WTC11 (cell line): Measurements from ENCODE around the gene C12orf43. TPM values are rescaled to one million over a fixed set of nuclear protein-coding genes. Genes with fewer than 3 reads are reported as not detected.

Experiments used
- ATAC-seq: fragments of 200-7000 bp; cut with Tn5 transposase; 2 replicates; pipeline ENCODE4 v1.10.0; 2021; ENCODE audit warnings: mild to moderate bottlenecking, moderate library complexity
- CTCF ChIA-PET: fragments of 300-600 bp; sonication (Branson Sonifier 250); formaldehyde crosslinking; loops from one replicate; lab custom pipeline; 2021; ENCODE audit warnings: antibody characterized with exemption; lab: Charles Lee
- POLR2A ChIA-PET: fragments of 350-600 bp; sonication (Branson Sonifier 250); formaldehyde crosslinking; loops from one replicate; lab custom pipeline; 2021; ENCODE audit warnings: antibody characterized with exemption; lab: Charles Lee
- DNase-seq: peaks from one replicate; pipeline ENCODE4 v3.0.0; 2021; ENCODE audit warnings: low spot score
- H3K27ac Mint-ChIP-seq: 2 replicates; pipeline ENCODE4 v1.8.0; 2021; ENCODE audit warnings: mixed read lengths
- H3K27me3 Mint-ChIP-seq: 2 replicates; pipeline ENCODE4 v1.8.0; 2021; ENCODE audit warnings: low read depth, mild to moderate bottlenecking, moderate library complexity, mixed read lengths
- H3K36me3 Mint-ChIP-seq: 2 replicates; pipeline ENCODE4 v1.8.0; 2021; ENCODE audit warnings: mixed read lengths
- H3K4me1 Mint-ChIP-seq: 2 replicates; pipeline ENCODE4 v1.8.0; 2022; ENCODE audit warnings: mixed read lengths
- H3K4me3 Mint-ChIP-seq: 2 replicates; pipeline ENCODE4 v1.8.0; 2021; ENCODE audit warnings: mild to moderate bottlenecking, moderate library complexity, mixed read lengths
- H3K9me3 Mint-ChIP-seq: 2 replicates; pipeline ENCODE4 v1.8.0; 2021; ENCODE audit warnings: mixed read lengths
- AFF4 ChIP-seq: sonication (generic); formaldehyde crosslinking; IDR thresholded peaks from 2 replicates; pipeline ENCODE4 v1.8.1; 2023; ENCODE audit warnings: mild to moderate bottlenecking, missing genetic modification reagents, borderline replicate concordance
- CREM ChIP-seq: sonication (generic); formaldehyde crosslinking; IDR thresholded peaks from 2 replicates; pipeline ENCODE4 v1.8.1; 2022; ENCODE audit warnings: mild to moderate bottlenecking, missing genetic modification reagents, moderate library complexity
- ETV6 ChIP-seq: sonication (generic); formaldehyde crosslinking; IDR thresholded peaks from 2 replicates; pipeline ENCODE4 v1.8.1; 2022; ENCODE audit warnings: mild to moderate bottlenecking, missing genetic modification reagents
- KAT7 ChIP-seq: sonication (generic); formaldehyde crosslinking; IDR thresholded peaks from 2 replicates; pipeline ENCODE4 v1.8.1; 2023; ENCODE audit warnings: missing genetic modification reagents, mild to moderate bottlenecking, borderline replicate concordance
- MYBL2 ChIP-seq: sonication (generic); formaldehyde crosslinking; IDR thresholded peaks from 2 replicates; pipeline ENCODE4 v1.8.1; 2023; ENCODE audit warnings: mild to moderate bottlenecking, moderate library complexity, missing genetic modification reagents
- PRDM15 ChIP-seq: sonication (generic); formaldehyde crosslinking; IDR thresholded peaks from 2 replicates; pipeline ENCODE4 v1.8.0; 2022; ENCODE audit warnings: missing genetic modification reagents
- PREB ChIP-seq: sonication (generic); formaldehyde crosslinking; IDR thresholded peaks from 2 replicates; pipeline ENCODE4 v1.8.1; 2022; ENCODE audit warnings: mild to moderate bottlenecking, missing genetic modification reagents, moderate library complexity, borderline replicate concordance
- SMAD4 ChIP-seq: sonication (generic); formaldehyde crosslinking; IDR thresholded peaks from 2 replicates; pipeline ENCODE4 v1.8.0; 2022; ENCODE audit warnings: mild to moderate bottlenecking, missing genetic modification reagents
- TEAD4 ChIP-seq: sonication (generic); formaldehyde crosslinking; IDR thresholded peaks from 2 replicates; pipeline ENCODE4 v1.8.0; 2022; ENCODE audit warnings: mild to moderate bottlenecking, missing genetic modification reagents
- ZNF317 ChIP-seq: sonication (generic); formaldehyde crosslinking; IDR thresholded peaks from 2 replicates; pipeline ENCODE4 v1.8.1; 2023; ENCODE audit warnings: low read depth, mild to moderate bottlenecking, moderate library complexity, missing genetic modification reagents, borderline replicate concordance
- ZSCAN18 ChIP-seq: fragments of 250-450 bp; sonication (Bioruptor Pico); IDR thresholded peaks from 2 replicates; pipeline ENCODE4 v2.1.2; 2022; ENCODE audit warnings: mild to moderate bottlenecking, moderate library complexity
- total RNA-seq: library from RNA; stranded (reverse); gene quantifications from 3 replicates; pipeline ENCODE4 v1.2.3, GENCODE V29; 2021
- TF ChIP-seq, protein P1 (sequence below): sonication (generic); formaldehyde crosslinking; IDR thresholded peaks from 2 replicates; pipeline ENCODE4 v1.8.0; 2023; ENCODE audit warnings: missing genetic modification reagents, mild to moderate bottlenecking, borderline replicate concordance
- TF ChIP-seq, protein P2 (sequence below): sonication (generic); formaldehyde crosslinking; IDR thresholded peaks from 2 replicates; pipeline ENCODE4 v1.8.0; 2023; ENCODE audit warnings: mild to moderate bottlenecking, missing genetic modification reagents
- TF ChIP-seq, protein P3 (sequence below): fragments of 200-600 bp; IDR thresholded peaks from 2 replicates; pipeline ENCODE4 v1.8.0; 2022; ENCODE audit warnings: antibody characterized with exemption

C12orf43 gene
- total RNA-seq, 1 experiment from 2014 or later = 20.7 TPM

GRCh38 chr12:120970310-120970709 lies 46.0 kb downstream of the C12orf43 start (continued):
- TF ChIP-seq, protein P1, sequence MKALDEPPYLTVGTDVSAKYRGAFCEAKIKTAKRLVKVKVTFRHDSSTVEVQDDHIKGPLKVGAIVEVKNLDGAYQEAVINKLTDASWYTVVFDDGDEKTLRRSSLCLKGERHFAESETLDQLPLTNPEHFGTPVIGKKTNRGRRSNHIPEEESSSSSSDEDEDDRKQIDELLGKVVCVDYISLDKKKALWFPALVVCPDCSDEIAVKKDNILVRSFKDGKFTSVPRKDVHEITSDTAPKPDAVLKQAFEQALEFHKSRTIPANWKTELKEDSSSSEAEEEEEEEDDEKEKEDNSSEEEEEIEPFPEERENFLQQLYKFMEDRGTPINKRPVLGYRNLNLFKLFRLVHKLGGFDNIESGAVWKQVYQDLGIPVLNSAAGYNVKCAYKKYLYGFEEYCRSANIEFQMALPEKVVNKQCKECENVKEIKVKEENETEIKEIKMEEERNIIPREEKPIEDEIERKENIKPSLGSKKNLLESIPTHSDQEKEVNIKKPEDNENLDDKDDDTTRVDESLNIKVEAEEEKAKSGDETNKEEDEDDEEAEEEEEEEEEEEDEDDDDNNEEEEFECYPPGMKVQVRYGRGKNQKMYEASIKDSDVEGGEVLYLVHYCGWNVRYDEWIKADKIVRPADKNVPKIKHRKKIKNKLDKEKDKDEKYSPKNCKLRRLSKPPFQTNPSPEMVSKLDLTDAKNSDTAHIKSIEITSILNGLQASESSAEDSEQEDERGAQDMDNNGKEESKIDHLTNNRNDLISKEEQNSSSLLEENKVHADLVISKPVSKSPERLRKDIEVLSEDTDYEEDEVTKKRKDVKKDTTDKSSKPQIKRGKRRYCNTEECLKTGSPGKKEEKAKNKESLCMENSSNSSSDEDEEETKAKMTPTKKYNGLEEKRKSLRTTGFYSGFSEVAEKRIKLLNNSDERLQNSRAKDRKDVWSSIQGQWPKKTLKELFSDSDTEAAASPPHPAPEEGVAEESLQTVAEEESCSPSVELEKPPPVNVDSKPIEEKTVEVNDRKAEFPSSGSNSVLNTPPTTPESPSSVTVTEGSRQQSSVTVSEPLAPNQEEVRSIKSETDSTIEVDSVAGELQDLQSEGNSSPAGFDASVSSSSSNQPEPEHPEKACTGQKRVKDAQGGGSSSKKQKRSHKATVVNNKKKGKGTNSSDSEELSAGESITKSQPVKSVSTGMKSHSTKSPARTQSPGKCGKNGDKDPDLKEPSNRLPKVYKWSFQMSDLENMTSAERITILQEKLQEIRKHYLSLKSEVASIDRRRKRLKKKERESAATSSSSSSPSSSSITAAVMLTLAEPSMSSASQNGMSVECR (CRISPR knock-in tag) = no peak
- TF ChIP-seq KAT7 = no peak
- TF ChIP-seq, protein P2, sequence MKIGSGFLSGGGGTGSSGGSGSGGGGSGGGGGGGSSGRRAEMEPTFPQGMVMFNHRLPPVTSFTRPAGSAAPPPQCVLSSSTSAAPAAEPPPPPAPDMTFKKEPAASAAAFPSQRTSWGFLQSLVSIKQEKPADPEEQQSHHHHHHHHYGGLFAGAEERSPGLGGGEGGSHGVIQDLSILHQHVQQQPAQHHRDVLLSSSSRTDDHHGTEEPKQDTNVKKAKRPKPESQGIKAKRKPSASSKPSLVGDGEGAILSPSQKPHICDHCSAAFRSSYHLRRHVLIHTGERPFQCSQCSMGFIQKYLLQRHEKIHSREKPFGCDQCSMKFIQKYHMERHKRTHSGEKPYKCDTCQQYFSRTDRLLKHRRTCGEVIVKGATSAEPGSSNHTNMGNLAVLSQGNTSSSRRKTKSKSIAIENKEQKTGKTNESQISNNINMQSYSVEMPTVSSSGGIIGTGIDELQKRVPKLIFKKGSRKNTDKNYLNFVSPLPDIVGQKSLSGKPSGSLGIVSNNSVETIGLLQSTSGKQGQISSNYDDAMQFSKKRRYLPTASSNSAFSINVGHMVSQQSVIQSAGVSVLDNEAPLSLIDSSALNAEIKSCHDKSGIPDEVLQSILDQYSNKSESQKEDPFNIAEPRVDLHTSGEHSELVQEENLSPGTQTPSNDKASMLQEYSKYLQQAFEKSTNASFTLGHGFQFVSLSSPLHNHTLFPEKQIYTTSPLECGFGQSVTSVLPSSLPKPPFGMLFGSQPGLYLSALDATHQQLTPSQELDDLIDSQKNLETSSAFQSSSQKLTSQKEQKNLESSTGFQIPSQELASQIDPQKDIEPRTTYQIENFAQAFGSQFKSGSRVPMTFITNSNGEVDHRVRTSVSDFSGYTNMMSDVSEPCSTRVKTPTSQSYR (CRISPR knock-in tag) = no peak

GRCh38 chr12:120965534-120966091 lies 50.7 kb downstream of the C12orf43 start:
- no peaks in the 10 kb centered on the region for H3K9me3 Mint-ChIP-seq
- no peaks in the 10 kb centered on the region for H3K27me3 Mint-ChIP-seq
- H3K4me3 Mint-ChIP-seq = no peak overlapping the region
- ChIA-PET POLR2A (no interaction called here), CTCF (interaction anchor here (1.5 kb wide), 1 partner anchor 240 kb away, joined by 3 read pairs; the partner anchor contains the start of gene ACADS)
- ATAC-seq = no peak; the same call in 1 of the 2 replicates
- H3K4me1 Mint-ChIP-seq = peaks cover 8% of the 10 kb centered on the region
- no peaks in the 10 kb centered on the region for H3K36me3 Mint-ChIP-seq
- TF ChIP-seq ETV6 (CRISPR knock-in tag) (no peak), CREM (CRISPR knock-in tag) (no peak), ZSCAN18 (CRISPR knock-in tag) (no peak), MYBL2 (no peak), PREB (CRISPR knock-in tag) (no peak), PRDM15 (CRISPR knock-in tag) (no peak), SMAD4 (CRISPR knock-in tag) (no peak), TEAD4 (CRISPR knock-in tag) (no peak), ZNF317 (CRISPR knock-in tag) (no peak), AFF4 (no peak)
- TF ChIP-seq, protein P3, sequence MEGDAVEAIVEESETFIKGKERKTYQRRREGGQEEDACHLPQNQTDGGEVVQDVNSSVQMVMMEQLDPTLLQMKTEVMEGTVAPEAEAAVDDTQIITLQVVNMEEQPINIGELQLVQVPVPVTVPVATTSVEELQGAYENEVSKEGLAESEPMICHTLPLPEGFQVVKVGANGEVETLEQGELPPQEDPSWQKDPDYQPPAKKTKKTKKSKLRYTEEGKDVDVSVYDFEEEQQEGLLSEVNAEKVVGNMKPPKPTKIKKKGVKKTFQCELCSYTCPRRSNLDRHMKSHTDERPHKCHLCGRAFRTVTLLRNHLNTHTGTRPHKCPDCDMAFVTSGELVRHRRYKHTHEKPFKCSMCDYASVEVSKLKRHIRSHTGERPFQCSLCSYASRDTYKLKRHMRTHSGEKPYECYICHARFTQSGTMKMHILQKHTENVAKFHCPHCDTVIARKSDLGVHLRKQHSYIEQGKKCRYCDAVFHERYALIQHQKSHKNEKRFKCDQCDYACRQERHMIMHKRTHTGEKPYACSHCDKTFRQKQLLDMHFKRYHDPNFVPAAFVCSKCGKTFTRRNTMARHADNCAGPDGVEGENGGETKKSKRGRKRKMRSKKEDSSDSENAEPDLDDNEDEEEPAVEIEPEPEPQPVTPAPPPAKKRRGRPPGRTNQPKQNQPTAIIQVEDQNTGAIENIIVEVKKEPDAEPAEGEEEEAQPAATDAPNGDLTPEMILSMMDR = no peak
- DNase-seq = no peak
- peak overlapping the region; percentile 16; the same call in 1 of the 2 replicates for H3K27ac Mint-ChIP-seq
